SK-N-SH treated with all-trans-retinoic acid at 6 μM for 48 hours (cell line): ENCODE results near the gene TFPI.

Source experiments
- ARNTL ChIP-seq: fragments of 450-650 bp; formaldehyde crosslinking; IDR thresholded peaks from 2 replicates; pipeline ENCODE4 v1.5.0; 2020; ENCODE audit warnings: low read depth, mild to moderate bottlenecking, moderate library complexity, borderline replicate concordance
- BACH2 ChIP-seq: fragments of 250-450 bp; sonication (Bioruptor Pico); IDR thresholded peaks from 2 replicates; pipeline ENCODE4 v1.9.0; 2021; ENCODE audit warnings: mild to moderate bottlenecking, borderline replicate concordance
- CREB5 ChIP-seq: fragments of 250-450 bp; sonication (Bioruptor Pico); IDR thresholded peaks from 2 replicates; pipeline ENCODE4 v1.5.1; 2020; ENCODE audit warnings: low read depth, mild to moderate bottlenecking, moderate library complexity
- CSRNP3 ChIP-seq: fragments of 250-450 bp; sonication (Bioruptor Pico); IDR thresholded peaks from 2 replicates; pipeline ENCODE4 v1.5.1; 2021; ENCODE audit warnings: mild to moderate bottlenecking, moderate library complexity
- GLIS3 ChIP-seq: fragments of 250-450 bp; sonication (Bioruptor Pico); IDR thresholded peaks from 2 replicates; pipeline ENCODE4 v1.5.0; 2020; ENCODE audit warnings: mild to moderate bottlenecking, moderate library complexity
- ISL1 ChIP-seq: fragments of 250-450 bp; sonication (Bioruptor Pico); IDR thresholded peaks from 2 replicates; pipeline ENCODE4 v2.1.2; 2022; ENCODE audit warnings: mild to moderate bottlenecking, moderate library complexity
- PATZ1 ChIP-seq: fragments of 250-450 bp; sonication (Bioruptor Pico); IDR thresholded peaks from 2 replicates; pipeline ENCODE4 v1.8.0; 2020; ENCODE audit warnings: mild to moderate bottlenecking, moderate library complexity, borderline replicate concordance
- RARB ChIP-seq: fragments of 250-450 bp; sonication (Bioruptor Pico); IDR thresholded peaks from 2 replicates; pipeline ENCODE4 v1.8.0; 2021; ENCODE audit warnings: mild to moderate bottlenecking, moderate library complexity
- TOX ChIP-seq: fragments of 250-450 bp; sonication (Bioruptor Pico); IDR thresholded peaks from 2 replicates; pipeline ENCODE4 v1.8.0; 2021; ENCODE audit warnings: mild to moderate bottlenecking, moderate library complexity, borderline replicate concordance
- TSHZ2 ChIP-seq: fragments of 250-450 bp; sonication (Bioruptor Pico); IDR thresholded peaks from 2 replicates; pipeline ENCODE4 v1.5.0; 2020; ENCODE audit warnings: mild to moderate bottlenecking, moderate library complexity
- ZFP3 ChIP-seq: fragments of 250-450 bp; sonication (Bioruptor Pico); IDR thresholded peaks from 2 replicates; pipeline ENCODE4 v1.5.0; 2020; ENCODE audit warnings: mild to moderate bottlenecking, moderate library complexity
- ZFP30 ChIP-seq: fragments of 450-650 bp; formaldehyde crosslinking; IDR thresholded peaks from 2 replicates; pipeline ENCODE4 v1.5.0; 2022; ENCODE audit warnings: mild to moderate bottlenecking, moderate library complexity
- ZNF565 ChIP-seq: fragments of 450-650 bp; formaldehyde crosslinking; conservative IDR thresholded peaks from 2 replicates; pipeline ENCODE4 v1.5.0; 2020; ENCODE audit warnings: low read depth, mild to moderate bottlenecking, moderate library complexity
- ZNF70 ChIP-seq: fragments of 450-650 bp; formaldehyde crosslinking; IDR thresholded peaks from 2 replicates; pipeline ENCODE4 v1.5.0; 2020; ENCODE audit warnings: mild to moderate bottlenecking, moderate library complexity

GRCh38 chr2:187554011-187554703 is at the start of gene TFPI:
- TF ChIP-seq PATZ1 (CRISPR knock-in tag) (no peak), TSHZ2 (no peak), GLIS3 (no peak), CREB5 (no peak), CSRNP3 (CRISPR knock-in tag) (no peak), ARNTL (CRISPR knock-in tag) (no peak), TOX (CRISPR knock-in tag) (no peak), ZNF565 (CRISPR knock-in tag) (no peak), ZFP30 (CRISPR knock-in tag) (no peak), RARB (no peak), BACH2 (CRISPR knock-in tag) (no peak), ISL1 (no peak), ZNF70 (CRISPR knock-in tag) (no peak), ZFP3 (CRISPR knock-in tag) (no peak)
